Activated T-cell treated with anti-CD3 and anti-CD28 coated beads for 1 hour (primary cell): ENCODE measurements around the gene INTS14.
"Not testable (repeated sequence)": the region's sequence is repeated elsewhere in the genome, so short reads cannot be mapped to it uniquely, and the experiment has no call there.

Source experiments
- DNase-seq: peaks from one replicate; pipeline ENCODE4 v3.0.0-alpha.2; 2020; ENCODE audit warnings: low read depth

Gene INTS14

GRCh38 chr15:65578904-65579728 lies 31.8 kb downstream of the INTS14 start:
- no peak for DNase-seq

- no peak for DNase-seq
Measured at GRCh38 chr15:65577129-65577996, 33.6 kb downstream of the INTS14 start.

- no peak for DNase-seq
Measured at GRCh38 chr15:65576664-65577063, 34.3 kb downstream of the INTS14 start.

GRCh38 chr15:65571971-65572370 lies 39.0 kb downstream of the INTS14 start:
- DNase-seq, result no peak

DNA sequence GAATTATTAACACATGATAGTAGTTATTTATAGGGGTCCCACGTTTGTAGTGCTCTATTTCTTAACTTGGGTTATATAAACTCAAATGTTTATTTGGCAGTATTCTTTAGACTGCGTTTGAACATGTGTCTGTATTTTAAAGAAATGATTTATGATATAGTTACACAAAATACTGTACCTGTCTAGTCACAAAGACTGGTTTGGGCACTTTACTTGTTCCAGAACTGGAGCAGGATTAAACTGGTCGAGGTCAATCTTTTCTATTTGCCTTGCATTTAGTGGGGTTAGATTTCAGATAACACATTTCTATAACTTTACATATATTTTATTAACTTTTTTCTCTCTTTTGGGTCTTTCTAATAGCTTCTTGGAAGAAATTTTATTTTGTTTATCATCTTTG lies 41.2 kb downstream of the INTS14 start:
- DNase-seq, result no peak

DNA sequence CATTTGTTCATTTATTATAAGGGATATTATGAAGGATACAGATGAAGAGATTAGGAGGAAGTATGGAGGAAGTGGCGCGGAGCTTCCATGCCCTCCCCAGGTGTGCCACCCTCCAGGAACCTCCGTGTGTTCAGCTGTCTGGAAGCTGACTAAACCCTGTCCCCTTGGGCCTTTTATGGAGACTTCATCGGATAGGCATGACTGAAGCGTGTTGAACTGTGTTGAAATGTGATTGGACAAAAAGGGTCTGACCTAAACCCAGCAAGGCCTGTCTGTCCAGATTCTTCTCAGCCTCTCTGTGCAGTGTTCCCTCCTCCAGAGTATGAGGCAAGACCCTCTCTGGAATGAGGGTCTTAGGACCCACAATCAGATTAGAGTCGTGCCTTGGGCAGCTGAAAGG lies 49.0 kb downstream of the INTS14 start:
- DNase-seq, result no peak

DNA sequence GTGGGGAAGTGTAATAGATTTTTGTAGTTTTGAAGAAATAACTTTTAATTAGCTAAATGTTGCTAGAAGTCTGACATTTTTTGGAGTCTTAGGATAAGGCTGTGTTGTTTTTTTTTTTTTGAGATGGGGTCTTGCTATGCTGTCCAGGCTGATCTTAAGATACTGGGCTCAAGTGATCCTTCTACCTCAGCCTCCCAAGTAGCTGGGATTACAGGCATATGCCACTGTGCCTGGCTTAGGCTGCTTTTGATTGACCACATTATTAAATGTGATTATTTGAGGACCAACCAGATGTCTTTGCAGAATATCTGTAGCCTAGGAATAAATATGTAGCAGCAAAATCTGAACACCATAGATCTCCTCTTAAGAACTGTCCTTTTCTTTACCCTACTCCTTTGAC lies 51.0 kb downstream of the INTS14 start:
- DNase-seq, result no peak

GRCh38 chr15:65558997-65559760 lies 51.8 kb downstream of the INTS14 start:
- DNase-seq, result no peak

DNA sequence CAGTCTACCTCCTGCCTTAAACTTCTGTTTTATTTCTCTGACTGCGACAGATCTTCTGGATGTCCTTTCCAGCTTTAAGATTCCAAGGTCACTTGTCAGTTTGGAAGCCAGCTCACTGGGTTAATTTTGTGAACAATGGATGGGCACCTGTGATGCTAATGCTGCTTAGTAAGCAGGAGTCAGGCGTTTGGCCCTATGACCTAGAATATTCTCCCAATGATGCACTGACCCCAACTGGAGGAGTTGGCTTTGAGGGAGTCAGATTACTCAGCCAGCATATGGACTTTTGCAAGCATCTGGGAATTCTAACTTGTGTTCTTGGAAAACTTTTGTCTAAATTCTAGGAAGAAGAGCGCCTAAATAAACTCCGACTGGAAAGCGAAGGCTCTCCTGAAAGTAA lies 52.6 kb downstream of the INTS14 start:
- no peak for DNase-seq

- DNase-seq, result no peak
Measured at GRCh38 chr15:65556622-65557021, 54.3 kb downstream of the INTS14 start.

DNA sequence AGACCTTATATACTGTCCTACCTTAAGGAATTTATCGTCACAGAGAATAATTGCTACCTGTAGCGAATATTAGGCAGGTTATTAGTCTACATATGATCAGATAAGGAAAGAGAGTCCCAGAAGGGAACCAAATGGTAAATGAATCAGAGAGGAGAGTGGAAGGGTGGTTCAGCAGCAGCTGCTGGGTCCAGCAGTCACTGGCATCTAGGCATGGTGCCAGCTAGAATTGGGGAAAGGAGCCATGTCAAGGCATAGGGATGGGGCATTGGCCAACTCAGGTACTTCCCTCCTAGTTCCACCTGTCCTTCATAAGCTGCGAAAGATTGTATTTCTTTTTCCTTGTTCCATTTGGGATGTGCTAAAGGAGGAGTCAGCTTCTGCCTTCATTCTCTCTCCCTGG lies 57.2 kb downstream of the INTS14 start:
- DNase-seq, result no peak

- DNase-seq, result not testable (repeated sequence)
Measured at GRCh38 chr15:65552851-65553250, 58.1 kb downstream of the INTS14 start.

DNA sequence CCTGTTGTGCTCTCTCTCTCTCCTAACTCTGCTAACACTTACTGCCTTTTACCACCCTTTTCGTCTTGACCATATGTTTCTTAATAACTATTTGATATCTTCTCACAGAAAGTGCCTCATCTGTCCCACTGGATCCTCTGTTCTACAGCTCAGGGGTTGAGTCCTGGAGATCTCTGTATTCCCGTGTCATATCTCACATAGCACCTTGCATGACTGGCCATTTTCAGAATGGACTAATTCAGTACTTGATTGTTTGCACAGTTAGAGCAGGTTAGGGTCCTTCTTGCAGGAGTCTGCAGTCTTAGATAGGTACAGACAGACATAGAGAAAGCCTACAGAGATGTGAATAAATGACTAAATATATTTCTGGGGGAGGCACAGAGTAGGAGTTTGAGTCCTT lies 59.7 kb downstream of the INTS14 start:
- no peak for DNase-seq

GRCh38 chr15:65550681-65551098 lies 60.2 kb downstream of the INTS14 start:
- no peak for DNase-seq

DNA sequence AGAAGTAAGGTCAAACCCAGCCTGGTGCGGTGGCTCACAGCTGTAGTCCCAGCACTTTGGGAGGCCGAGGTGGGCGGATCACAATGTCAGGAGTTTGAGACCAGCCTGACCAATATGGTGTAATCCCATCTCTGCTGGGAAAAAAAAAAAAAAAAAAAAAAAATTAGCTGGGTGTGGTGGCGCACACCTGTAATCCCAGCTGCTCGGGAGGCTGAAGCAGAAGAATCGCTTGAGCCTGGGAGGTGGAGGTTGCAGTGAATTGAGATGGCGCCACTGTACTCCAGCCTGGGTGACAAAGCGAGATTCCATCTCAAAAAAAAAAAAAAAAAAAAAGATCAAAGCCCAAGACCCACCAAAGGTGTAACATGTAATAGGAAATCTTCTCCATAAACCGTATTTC lies 61.6 kb downstream of the INTS14 start:
- not testable (repeated sequence) for DNase-seq

DNA sequence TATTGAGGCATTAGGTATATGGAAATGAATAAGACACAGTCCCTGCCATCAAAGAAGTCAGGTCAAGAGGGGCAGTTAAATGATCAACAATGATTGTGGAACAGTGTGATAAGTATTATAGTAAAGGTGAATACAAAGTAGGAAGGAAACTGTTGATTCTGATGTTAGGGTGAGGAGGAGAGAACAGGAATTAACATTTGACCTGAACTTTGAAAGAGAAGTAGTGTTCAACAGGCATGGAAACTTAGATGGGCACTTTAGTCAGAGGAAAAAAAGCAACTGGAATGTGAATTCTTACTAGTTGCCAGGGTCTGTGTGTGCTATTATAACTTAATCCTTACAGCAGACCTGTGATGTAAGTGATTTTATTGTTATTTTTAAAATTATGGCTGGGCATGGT lies 63.1 kb downstream of the INTS14 start:
- no peak for DNase-seq

DNA sequence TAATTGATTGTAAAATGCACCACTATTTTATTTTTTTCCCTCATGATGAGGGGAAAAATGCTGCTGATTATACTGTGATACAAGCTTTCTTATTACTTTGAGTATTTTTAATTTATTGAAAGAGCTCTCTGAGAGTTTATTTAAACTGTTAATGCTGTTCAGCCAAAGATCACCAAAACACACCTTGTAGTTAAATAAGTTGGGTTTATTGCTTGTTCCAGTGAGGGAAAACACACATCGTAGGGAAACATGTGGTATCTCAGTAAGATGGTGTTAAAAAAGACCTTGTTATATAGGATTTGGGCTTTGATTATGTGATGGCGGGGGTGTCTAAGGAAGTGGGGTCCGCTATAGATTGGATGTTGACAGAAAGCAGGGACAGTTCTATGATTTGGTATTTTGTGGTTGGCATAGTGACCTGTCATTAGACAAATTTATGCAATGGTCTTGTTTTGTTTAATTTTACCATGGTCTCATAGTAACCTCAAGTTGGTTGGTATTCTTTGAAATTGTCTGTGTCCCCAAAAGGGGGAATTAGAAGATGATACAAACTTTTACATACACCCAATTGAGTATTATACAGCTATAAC lies 69.6 kb downstream of the INTS14 start:
- no peak for DNase-seq

DNA sequence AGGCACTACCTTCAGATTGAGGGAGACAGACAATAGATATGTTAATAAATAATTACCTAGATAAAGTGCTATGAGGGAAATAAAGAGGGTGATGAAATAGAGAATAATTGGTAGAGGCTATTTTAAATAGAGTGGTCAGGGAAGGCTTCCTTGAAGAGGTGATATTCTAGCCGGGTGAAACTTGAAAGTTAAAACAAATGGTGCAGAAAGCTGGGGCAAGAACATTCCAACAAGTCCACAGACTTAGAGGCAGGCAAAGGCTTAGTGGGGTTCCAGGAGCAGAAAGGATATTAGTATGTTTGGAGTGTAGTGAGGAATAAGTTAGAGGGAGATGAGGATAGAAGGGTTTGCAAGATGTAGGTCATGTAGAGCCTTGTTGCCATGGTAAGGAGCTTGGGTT lies 70.6 kb downstream of the INTS14 start:
- no peak for DNase-seq

DNA sequence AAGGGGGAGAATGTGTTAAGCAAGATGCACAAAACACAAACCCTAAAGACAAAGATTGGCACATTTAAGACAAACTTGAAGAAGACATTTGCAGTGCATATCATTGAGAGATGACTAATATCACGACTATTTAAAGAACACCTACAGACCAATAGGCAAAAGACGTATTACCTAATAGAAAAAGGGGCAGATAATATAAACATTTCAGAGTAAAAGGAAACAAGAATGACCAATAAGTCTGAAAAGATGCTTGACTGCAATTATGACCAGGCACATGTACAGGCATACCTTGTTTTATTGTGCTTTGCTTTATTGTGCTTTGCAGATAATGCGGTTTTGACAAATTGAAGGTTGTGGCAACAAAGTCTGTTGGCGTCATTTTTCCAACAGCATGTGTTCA lies 75.7 kb downstream of the INTS14 start:
- DNase-seq, result no peak

- DNase-seq, result no peak
Measured at GRCh38 chr15:65533057-65533756, 77.7 kb downstream of the INTS14 start.

DNA sequence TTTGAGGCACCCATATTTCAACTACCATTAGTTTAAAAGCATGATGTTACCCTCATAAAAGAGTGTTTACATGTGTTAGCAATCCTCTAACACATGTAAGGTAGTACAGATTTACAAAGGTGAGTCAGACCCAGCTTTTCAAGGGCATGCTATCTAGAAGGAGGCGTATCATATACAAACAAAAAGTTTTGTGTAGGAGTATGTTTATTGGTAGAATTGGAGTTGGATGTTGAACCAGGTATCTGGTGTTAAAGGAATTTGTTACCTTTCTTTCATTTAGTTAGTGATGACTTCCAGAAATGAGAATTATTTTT lies 78.2 kb downstream of the INTS14 start:
- no peak for DNase-seq
